SU-DHL-6 (cell line): ENCODE results near the gene HOXA3.

ENCODE experiments used
- CTCF ChIP-seq: fragments of 200-600 bp; sonication (generic); IDR thresholded peaks from one replicate; pipeline ENCODE4 v1.5.1; 2017; ENCODE audit warnings: antibody characterized with exemption, mild to moderate bottlenecking, low read length, moderate library complexity; ENCODE audit not compliant: insufficient read depth, poor library complexity, severe bottlenecking
- EZH2phosphoT487 ChIP-seq: fragments of 200-600 bp; sonication (generic), shearing (Covaris generic); conservative IDR thresholded peaks from 2 replicates; pipeline ENCODE4 v1.6.1; 2018; ENCODE audit warnings: mild to moderate bottlenecking, antibody characterized with exemption, low read length, moderate library complexity, mixed read lengths

GRCh38 chr7:27150568-27151340 is 1.6 kb downstream of the HOXA3 start:
- TF ChIP-seq CTCF (peak; percentile 96), EZH2phosphoT487 (no peak)
